GM12878 (cell line): ENCODE data around the gene SFSWAP. TPM values are rescaled to one million over a fixed set of nuclear protein-coding genes. Genes with fewer than 3 reads are reported as not detected.

Source experiments
- ATAC-seq: fragments of 200-7000 bp; cut with Tn5 transposase; 3 replicates; pipeline ENCODE4 v1.9.1; 2020; ENCODE audit warnings: mild to moderate bottlenecking, moderate library complexity
- BruUV-seq: library from RNA; stranded (reverse); fragments of 400-500 nt; replicated peaks from 2 replicates; lab custom pipeline; 2021; lab: Mats Ljungman, UMichigan
- CTCF ChIA-PET: fragments of 300-600 bp; sonication (Branson Sonifier 250); formaldehyde crosslinking; extraction: SDS; loops from one replicate; lab custom pipeline; 2021; ENCODE audit warnings: inconsistent platforms; lab: Yijun Ruan, JAX
- POLR2A ChIA-PET: fragments of 350-600 bp; formaldehyde crosslinking; extraction: SDS; loops from one replicate; lab custom pipeline; 2021; ENCODE audit warnings: inconsistent platforms; lab: Charles Lee
- RAD21 ChIA-PET: fragments of 300-600 bp; sonication (Branson Sonifier 250); formaldehyde crosslinking; loops from one replicate; lab custom pipeline; 2023; ENCODE audit warnings: antibody characterized with exemption; ENCODE audit not compliant: unreplicated experiment; lab: Charles Lee
- SMC1A ChIA-PET: fragments of 300-600 bp; sonication (Branson Sonifier 250); formaldehyde crosslinking; loops from one replicate; lab custom pipeline; 2023; ENCODE audit not compliant: unreplicated experiment, uncharacterized antibody; lab: Charles Lee
- DNase-seq: peaks from one replicate; pipeline ENCODE4 v3.0.0-alpha.2; 2011; ENCODE audit warnings: low read depth, low spot score
- FAIRE-seq: peaks from 3 replicates; lab custom pipeline; 2011; peaks lifted over from hg19 to GRCh38; lab: Jason Lieb, UNC
- H2AFZ ChIP-seq: 2 replicates; pipeline ENCODE4 v1.6.0; 2011; ENCODE audit warnings: low read depth, low read length, control low read depth; ENCODE audit not compliant: control insufficient read depth
- H3K27ac ChIP-seq: 2 replicates; pipeline ENCODE4 v1.5.1; 2011; ENCODE audit warnings: control low read depth; ENCODE audit not compliant: control insufficient read depth, insufficient read depth
- H3K27me3 ChIP-seq, 2 experiments: replicated peaks in 1 of 2; 2 replicates each; pipeline versions ENCODE4 v1.6.0 to v1.6.1; 2011; ENCODE audit warnings: low read length in 1 of 2; ENCODE audit not compliant: control insufficient read depth in 2 of 2, insufficient read depth in 2 of 2
- H3K36me3 ChIP-seq, 2 experiments: 2 replicates each; pipeline ENCODE4 v1.5.1; 2011; ENCODE audit warnings: low read length in 1 of 2; ENCODE audit not compliant: control insufficient read depth in 2 of 2, insufficient read depth in 2 of 2
- H3K4me1 ChIP-seq: 2 replicates; pipeline ENCODE4 v1.6.1; 2011; ENCODE audit warnings: mild to moderate bottlenecking, low read length, moderate library complexity, mixed read lengths; ENCODE audit not compliant: control insufficient read depth, insufficient read depth
- H3K4me2 ChIP-seq: 2 replicates; pipeline ENCODE4 v1.6.0; 2011; ENCODE audit warnings: control low read depth; ENCODE audit not compliant: control insufficient read depth, insufficient read depth
- H3K4me3 ChIP-seq: fragments of 200-600 bp; sonication (generic); 2 replicates; pipeline ENCODE4 v1.5.1; 2016
- H3K79me2 ChIP-seq: 2 replicates; pipeline ENCODE4 v1.6.0; 2011; ENCODE audit warnings: low read length; ENCODE audit not compliant: control insufficient read depth, insufficient read depth
- H3K9ac ChIP-seq: 2 replicates; pipeline ENCODE4 v1.8.0; 2011; ENCODE audit warnings: low read length, control low read depth, mixed read lengths; ENCODE audit not compliant: control insufficient read depth, insufficient read depth
- H3K9me3 ChIP-seq: replicated peaks from 3 replicates; pipeline ENCODE4 v1.5.1; 2011; ENCODE audit warnings: mild to moderate bottlenecking, low read length; ENCODE audit not compliant: control insufficient read depth, insufficient read depth
- H4K20me1 ChIP-seq: 2 replicates; pipeline ENCODE4 v1.6.0; 2011; ENCODE audit not compliant: control insufficient read depth, insufficient read depth
- BCLAF1 ChIP-seq: fragments of 450-650 bp; IDR thresholded peaks from 2 replicates; pipeline ENCODE4 v1.6.1; 2017; ENCODE audit warnings: antibody characterized with exemption, mild to moderate bottlenecking, moderate library complexity
- STAT1 ChIP-seq: fragments of 450-650 bp; conservative IDR thresholded peaks from 2 replicates; pipeline ENCODE4 v1.6.1; 2014; ENCODE audit warnings: antibody characterized with exemption, mild to moderate bottlenecking
- TAF1 ChIP-seq: IDR thresholded peaks from 2 replicates; pipeline ENCODE4 v1.6.1; 2011; ENCODE audit warnings: mild to moderate bottlenecking, low read depth, low read length, borderline replicate concordance
- ZBTB33 ChIP-seq: fragments of 450-650 bp; IDR thresholded peaks from 2 replicates; pipeline ENCODE4 v1.6.1; 2017; ENCODE audit warnings: mild to moderate bottlenecking
- WGBS: methylation state at CpG from one replicate; pipeline ENCODE4 v1.1.6; 2016; ENCODE audit warnings: low lambda C conversion rate; ENCODE audit not compliant: insufficient replicate concordance, insufficient coverage; ENCODE audit errors: missing lambda C conversion rate; 5-methylcytosine and 5-hydroxymethylcytosine counted together
- in situ Hi-C: fragments of 300-500 bp; cut with MboI; formaldehyde crosslinking; loops from 9 replicates; pipeline ENCODE4 v1.14.3; 2018; ENCODE audit warnings: mixed read lengths
- intact Hi-C: fragments of 100-400 bp; cut with micrococcal nuclease; formaldehyde crosslinking; loops from one replicate; pipeline ENCODE4 v1.14.2; 2022; ENCODE audit not compliant: unreplicated experiment
- polyA plus RNA-seq, 11 experiments: library from polyadenylated mRNA; depleted of rRNA in 4 of 11; unstranded in 6 of 11; stranded (reverse) in 5 of 11; fragments of >200 nt; fragmentation: Nextera tagmentation in 4 of 11; fragmentation: Illumina TruSeq in 1 of 11; extraction: Ambion mirVana in 4 of 11; extraction: Trizol in 1 of 11; gene quantifications; 1 replicate in 1 of 11; 2 replicates in 10 of 11; pipeline versions ENCODE4 v1.2.1 to v1.2.3, GENCODE V29; 2011 to 2016; ENCODE audit warnings: inconsistent platforms in 2 of 11, missing spikeins in 2 of 11, low read depth in 1 of 11
- total RNA-seq, 4 experiments: library from RNA; depleted of rRNA in 3 of 4; stranded (reverse); fragments of >200 nt in 3 of 4; fragmentation: Illumina TruSeq in 1 of 4; extraction: Trizol in 1 of 4; gene quantifications; 2 replicates each; pipeline versions ENCODE4 v1.2.1 to v1.2.3, GENCODE V29; 2013 to 2021

SFSWAP gene
- total and polyA plus RNA-seq, 10 of the 15 experiments (the other 5 are each of a cell fraction or from before 2014, with no cell fraction given) = 1.8 to 48.6 (median 25.0) TPM

- Histone ChIP-seq H3K79me2 (no peaks in the 10 kb centered on the region), H3K27me3 (no peaks in the 10 kb centered on the region), H4K20me1 (no peaks in the 10 kb centered on the region), H3K36me3 (no peaks in the 10 kb centered on the region), H2AFZ (no peak overlapping the region), H3K4me3 (no peak overlapping the region), H3K4me1 (no peaks in the 10 kb centered on the region), H3K9me3 (no peaks in the 10 kb centered on the region), H3K27ac (no peak overlapping the region), H3K9ac (no peak overlapping the region), H3K4me2 (no peak overlapping the region)
- ChIA-PET RAD21 (no interaction called here), POLR2A (no interaction called here), CTCF (no interaction called here), SMC1A (no interaction called here)
- DNase-seq (no peak), ATAC-seq (no peak), FAIRE-seq (no peak)
- in situ Hi-C loops = no loop called here
- intact Hi-C loops = no loop called here
- 83% methylated on average over 46 of the region's 46 CpGs for WGBS
- BruUV-seq = no TSS peak
- TF ChIP-seq STAT1 = no peak
- no peak for TF ChIP-seq BCLAF1
- no peak for TF ChIP-seq TAF1
- TF ChIP-seq ZBTB33 = no peak
These were observed 129.9 kb downstream of the SFSWAP start for GRCh38 chr12:131840643-131841416.
